ENCODE results near the gene SHE.
"Not testable (repeated sequence)": the region's sequence is repeated elsewhere in the genome, so short reads cannot be mapped to it uniquely, and the experiment has no call there.

Gene SHE

DNA sequence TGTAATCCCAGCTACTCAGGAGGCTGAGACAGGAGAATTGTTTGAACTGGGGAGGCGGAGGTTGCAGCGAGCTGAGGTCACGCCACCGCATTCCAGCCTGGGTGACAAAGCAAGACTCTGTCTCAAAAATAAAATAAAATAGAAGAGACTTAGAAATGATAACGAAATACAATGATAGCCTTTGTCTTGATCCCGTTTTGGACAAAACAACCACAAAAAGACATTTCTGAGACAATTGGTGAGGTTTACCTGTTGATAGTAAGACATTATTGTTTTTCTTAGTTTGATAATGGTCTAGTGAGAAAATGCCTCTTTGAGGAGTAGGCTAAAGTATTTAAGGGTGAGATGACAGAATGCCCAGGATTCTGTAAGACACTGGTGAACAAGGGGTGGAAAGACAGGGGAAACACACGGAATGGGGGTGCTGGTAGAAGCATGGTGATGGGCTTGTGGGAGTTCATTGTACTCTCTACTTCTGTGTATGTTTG, 11.9 kb upstream of the SHE start:
- no peak for DNase-seq (ENCODE audit: low read depth, low spot score)

DNA sequence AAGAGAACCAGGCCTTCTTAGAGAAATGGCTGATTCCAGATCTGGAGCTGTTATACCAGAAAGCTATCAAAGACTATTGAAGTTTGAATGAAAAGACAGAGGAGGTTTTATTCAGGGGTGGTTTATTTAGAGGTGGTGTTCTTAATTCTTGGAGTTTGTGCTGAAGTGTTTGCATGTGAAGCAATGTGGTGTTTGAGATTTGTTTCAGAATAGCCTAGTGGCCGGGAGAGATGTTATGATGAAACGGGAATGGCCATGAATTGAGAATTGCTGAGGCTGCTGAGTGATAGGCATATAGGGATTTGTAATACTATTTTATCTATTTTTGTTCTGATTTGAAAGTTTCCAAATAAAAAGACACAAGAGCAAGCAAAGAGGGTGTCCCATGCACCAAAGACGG, 10.5 kb upstream of the SHE start:
- no peak for DNase-seq (ENCODE audit: low read depth, low spot score)

DNA sequence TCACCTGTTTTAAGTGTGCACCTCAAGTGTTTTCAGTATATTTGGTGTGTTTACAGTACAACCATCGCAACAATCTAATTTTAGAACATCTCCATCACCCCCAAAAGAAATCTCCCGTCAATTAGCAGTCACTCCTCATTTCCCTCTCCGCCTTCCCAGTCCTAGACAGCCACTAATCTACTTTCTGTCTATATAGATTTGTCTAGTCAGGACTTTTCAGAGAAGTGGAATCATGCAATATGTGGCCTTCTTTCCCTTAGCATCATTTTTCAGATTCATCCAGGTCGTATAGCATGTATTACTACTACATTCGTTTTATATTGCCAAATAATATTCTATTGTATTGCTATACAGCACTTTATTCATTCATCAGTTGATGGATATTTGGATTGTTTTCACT, 1.7 kb upstream of the SHE start:
- DNase-seq (ENCODE audit: low read depth, low spot score), result no peak

DNA sequence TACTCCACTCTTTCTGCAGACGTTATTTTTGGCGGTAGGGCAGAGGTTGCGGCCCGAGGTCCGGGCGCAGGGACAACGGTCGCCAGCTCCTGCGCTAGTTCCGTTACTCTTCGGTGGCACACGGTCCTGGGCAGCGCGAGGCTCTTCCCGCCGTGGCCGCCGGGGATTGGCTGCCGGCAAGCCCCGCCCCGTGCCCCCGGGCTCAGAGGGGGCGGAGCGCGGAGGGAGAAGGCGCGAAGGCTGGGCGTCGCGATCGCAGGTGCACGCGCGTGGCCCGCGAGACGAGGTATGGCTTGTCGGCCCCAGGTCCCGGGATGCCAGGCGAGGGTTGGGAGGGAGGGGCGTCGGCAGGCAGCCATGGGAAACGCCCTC, 518 bp upstream of the SHE start:
- DNase-seq (ENCODE audit: low read depth, low spot score), result no peak

DNA sequence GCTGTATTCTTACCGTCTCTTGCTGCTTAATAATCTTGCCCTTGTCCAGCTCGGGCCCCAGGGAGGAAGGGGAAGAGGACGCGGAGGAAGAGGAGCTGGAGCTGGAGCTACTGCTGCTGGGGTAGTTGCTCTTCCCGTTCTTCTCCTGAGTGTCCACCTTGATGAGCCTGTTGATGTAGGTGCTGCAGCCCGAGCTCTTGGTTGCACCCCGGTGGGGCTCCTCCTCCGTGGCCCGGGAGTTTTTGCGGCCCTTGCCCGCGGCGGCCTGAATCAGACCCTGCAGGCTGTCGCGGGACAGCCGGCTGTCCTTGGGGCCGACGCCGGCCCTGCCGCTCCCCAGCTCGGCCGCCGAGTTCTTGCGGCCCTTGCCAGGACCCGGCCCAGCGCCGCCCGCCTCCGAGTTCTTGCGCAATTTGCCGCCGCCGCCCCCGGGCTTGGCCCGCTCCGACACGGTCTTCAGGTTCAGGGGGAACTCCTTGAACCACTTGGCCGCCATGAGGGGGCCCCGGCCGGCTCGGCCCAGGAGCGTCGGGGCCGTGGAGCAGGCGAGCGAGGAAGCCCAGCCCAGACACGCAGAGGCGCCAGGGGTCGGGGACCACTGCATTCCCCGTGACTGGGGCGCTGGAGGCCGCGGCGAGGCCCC, 668 bp downstream of the SHE start:
- no peak for DNase-seq (ENCODE audit: low read depth, low spot score)

DNA sequence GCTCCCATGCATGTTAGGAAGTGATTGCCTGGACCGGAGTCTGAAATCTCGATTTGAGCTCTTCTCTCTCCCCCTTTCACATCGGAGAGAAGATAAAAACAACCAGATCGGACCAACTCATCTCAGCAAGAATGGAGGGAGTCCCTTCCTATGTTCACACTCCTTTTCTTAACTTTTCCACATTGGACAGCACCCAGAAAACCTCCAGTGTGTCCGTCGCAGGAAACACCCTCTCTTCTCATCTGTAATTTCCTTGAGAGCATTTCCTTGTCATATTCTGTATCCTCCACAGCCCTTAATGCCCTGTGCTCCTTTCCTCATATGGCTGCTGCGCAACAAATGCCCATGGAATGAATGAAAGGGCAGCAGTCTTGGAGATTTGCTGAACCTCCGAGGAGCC, 1.7 kb downstream of the SHE start:
- no peak for DNase-seq (ENCODE audit: low read depth, low spot score)

DNA sequence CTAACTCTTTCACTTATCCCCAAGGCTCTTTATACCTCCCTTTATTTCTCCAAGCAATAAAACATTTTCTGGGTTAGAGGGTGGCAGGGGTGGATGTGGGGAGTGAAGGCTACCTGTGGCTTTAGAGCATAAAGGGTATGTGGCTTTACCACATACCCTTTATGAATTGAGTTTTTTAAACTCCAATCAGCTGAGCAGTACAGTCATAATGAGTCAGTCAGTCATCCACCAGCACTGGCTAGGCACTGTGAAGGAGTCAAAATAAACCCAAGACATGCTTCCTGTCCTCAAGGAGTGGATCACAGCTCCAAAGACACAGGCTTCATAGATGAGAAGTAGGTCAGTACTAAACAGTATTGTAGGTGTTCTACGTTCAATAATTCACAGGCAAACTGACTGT, 2.8 kb downstream of the SHE start:
- DNase-seq (ENCODE audit: low read depth, low spot score), result no peak

DNA sequence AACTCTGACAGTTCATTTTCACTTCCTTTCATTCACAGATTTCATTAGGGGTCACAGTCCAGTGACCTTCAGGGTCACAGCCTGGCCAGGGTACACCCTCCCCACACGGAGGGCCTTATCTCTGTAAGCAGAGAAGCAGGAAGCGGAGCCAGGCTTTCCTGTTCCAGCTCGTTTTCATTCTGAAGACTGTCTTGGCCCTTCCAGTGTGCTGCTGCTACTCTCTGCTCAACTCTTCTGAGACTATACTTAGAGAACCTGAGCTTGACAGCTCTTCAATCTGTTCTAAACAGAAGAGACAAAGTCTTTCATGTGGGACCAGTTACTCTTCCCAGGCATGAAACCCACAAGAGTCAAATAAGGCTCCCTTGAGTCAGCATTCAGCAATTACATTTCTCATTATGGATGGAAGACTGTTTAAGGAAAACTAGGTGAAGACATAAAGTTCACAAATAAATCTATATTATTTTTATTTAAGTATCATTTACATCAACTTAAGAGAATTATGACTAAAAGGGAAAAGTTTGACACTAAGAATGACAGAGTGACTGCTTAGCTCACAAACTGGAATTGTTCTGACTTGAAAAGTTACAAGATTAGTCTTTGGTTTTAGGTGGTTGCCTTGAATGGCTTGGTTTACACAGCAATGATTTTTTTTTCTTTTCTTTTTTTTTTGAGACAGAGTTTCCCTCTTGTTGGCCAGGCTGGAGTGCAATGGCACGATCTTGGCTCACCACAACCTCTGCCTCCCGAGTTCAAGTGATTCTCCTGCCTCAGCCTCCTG, 5.0 kb downstream of the SHE start:
- DNase-seq (ENCODE audit: low read depth, low spot score), result no peak

DNA sequence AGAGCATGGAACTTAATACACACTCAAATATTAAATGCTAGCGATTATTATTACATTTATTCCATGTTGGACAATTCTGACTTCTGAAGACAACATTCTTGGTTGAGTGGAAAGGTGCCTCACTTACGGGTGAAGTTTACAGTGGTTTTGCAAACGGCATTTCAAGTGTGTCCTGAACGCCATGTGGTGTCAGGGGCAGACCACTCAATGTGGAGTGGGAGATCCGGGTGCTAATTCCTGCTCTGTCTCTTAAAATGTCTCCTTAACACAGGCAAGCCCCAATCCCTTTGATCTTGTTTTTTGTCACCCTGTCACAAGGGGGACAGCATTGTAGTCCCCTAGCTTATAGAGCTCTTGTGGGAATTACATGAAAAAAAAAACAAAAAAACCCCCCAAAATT, 5.8 kb downstream of the SHE start:
- no peak for DNase-seq (ENCODE audit: low read depth, low spot score)

DNA sequence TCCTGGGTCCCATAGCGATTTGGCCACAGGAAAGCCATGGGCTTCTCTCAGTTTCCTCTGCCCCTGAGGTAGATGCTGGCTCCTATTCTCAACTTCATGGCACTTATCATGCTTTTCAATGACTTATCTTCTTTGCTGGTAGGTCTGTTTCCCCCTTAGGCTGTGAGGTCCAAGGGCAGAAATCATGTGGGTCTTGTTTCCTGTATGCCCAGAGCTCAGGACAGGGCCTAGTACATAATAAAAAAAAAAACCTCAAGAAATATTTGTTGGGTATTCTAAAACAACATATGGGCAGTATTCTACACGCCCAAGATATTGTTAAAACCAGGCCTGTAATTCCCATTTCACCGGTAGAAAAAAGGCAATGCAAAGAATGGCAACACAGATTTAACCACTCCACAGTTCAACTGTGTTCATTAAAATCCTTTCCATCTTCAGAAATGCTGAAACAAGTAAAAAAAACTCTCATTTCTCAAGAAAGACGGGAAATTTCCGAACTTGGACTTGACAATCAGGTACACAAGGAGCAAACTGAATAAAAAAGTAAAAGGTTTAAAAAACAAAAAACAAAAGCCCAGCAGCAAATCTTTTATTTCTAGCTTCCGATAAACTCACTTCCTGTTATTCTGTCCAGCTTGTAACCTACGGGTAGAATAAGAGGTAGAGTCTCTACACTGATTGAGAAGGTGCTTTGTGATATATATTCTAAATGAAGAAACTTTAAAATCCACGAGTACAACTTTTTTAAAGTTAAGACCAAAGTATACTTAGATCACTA, 6.5 kb downstream of the SHE start:
- no peak for DNase-seq (ENCODE audit: low read depth, low spot score)

DNA sequence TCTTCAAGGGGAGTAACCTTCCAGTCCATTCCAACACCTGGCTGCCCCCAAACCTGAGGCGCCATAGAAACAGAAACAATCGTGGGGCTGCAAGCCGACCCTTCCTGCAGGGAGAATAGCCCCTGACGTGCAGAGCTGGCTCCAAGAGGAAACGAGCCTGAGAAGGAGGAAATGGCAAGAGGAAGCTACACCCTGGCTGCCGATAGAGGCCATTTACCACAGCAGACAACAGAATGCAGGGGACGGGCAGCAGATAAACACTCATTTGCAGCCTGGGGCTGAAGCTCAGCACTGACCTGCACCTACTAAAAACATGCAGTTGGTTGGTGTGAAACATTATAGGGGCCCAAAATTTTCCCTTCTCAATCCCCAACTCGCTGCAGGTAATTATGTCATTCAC, 8.9 kb downstream of the SHE start:
- DNase-seq (ENCODE audit: low read depth, low spot score), result no peak

DNA sequence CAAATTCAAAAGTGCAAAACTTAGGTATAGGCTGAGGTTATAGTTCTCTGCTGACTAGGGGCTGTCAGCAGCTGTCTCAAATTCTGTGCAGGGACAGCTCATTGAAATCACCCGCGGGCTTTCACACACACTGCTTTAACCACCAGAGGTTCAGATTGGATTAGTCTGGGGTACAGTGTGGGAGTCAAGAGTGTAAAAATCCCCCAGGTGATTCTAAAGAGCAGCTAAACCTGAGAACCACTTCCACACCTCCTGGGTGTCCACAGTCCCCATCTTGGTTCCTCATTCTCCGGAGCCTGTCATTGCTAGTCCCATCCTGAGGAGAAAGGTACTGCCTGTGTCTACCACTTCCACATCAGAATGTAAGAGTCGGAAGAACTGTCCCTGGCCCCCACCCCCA, 10.1 kb downstream of the SHE start:
- DNase-seq (ENCODE audit: low read depth, low spot score), result no peak

DNA sequence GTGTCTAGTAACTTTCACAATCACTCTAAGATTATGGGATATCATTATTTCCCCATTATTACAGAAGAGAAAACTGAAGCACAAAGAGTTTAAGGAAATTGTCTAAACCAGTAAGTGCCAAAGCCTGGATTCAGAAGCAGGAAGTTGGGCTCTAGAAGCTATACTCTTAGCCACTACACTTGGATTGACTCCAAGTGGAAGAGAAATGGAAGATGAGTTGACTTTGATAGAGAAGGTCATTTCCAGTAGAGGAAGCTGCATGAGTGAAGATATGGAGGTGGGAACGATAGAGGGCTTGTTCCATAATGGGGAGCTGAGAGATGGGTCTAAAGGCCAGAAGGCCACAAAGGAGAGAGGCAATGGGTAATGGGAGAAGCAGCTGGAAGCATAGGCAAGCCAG, 11.9 kb downstream of the SHE start:
- DNase-seq (ENCODE audit: low read depth, low spot score), result no peak

DNA sequence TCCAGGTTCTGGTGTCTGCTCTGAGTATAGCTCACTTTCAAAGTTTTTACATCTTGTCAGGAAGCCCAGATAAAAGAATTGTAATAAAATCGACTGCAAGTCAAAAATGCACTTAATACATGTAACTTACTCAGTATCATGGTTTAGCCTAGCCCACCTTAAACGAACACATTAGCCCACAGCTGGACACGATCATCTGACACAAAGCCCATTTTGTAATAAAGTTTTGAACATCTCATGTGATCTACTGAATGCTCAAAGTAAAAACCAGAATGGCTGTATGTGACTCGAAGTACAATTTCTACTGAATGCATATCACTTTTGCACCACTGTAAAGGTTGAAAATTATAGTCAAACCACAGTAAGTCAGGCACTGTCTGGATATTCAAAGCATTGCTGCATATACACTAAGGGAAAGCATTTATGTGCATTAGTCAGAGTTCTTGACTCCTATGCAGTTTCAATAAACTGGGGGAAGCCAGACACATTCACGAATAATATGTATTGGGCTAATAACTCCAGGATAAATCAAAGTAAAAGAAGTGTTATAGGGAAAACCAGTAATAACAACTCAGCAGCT, 12.4 kb downstream of the SHE start:
- DNase-seq (ENCODE audit: low read depth, low spot score), result no peak

DNA sequence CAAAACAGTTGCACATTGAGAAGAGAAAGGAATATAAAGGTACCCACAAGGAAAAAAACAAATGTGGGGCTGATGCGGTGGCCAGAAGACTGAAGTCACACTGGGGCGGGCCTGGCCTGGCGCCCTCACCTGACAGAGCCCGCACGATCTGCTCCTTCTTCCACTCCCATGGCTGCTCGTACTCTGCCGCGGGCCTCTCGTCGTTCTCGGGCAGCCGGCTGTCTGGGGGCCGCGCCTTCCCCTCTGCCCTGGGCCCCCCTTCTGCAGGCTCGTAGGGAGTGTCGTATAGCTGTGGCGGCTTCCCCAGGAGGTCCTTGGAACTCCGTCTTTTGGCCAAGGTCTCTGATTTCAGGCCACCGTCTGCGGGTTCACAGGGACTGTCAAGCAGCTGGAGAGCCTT, 13.3 kb downstream of the SHE start:
- DNase-seq (ENCODE audit: low read depth, low spot score), result no peak

DNA sequence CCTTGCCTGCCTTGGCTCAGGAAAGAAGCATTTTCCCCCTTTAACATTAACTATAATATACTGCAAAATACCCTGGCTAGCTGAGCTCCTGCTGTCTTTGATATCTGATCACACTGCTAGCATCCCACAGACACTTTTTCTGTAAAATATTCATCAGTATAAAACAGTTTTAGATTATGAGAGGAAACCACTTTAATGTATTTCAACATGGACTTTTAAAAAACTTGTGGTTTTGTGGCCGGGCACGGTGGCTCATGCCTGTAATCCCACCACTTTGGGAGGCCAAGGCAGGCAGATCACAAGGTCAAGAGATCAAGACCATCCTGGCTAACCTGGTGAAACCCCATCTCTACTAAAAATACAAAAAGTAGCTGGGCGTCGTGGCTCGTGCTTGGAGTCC, 15.5 kb downstream of the SHE start:
- DNase-seq (ENCODE audit: low read depth, low spot score), result not testable (repeated sequence)

DNA sequence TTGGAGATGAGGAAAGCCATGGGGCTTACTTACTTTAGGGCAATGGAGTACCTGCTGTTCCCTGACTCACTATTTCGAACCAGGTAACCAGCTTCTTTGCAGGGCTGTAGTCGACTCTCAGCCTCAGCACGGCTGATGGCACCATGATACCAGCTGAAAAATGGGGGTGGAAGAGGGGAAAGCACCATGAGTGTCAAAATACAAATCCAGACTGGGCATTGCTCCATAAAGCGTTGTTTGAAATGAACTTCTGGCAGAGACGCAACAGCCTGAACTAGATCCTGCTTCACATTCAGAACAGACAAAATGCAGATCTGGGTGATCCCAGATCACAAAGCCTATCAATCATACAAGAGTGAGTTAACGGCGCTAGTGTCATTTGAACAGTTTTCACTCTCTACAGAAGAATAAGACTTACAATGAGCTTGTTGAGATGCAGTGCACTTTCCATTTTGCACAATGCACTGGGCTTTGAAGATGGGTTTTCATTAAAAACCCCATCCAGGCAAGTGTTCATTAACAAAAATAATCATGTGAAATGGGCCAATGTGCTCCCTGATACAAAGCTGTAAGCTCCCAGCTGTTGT, 16.2 kb downstream of the SHE start:
- DNase-seq (ENCODE audit: low read depth, low spot score), result no peak

DNA sequence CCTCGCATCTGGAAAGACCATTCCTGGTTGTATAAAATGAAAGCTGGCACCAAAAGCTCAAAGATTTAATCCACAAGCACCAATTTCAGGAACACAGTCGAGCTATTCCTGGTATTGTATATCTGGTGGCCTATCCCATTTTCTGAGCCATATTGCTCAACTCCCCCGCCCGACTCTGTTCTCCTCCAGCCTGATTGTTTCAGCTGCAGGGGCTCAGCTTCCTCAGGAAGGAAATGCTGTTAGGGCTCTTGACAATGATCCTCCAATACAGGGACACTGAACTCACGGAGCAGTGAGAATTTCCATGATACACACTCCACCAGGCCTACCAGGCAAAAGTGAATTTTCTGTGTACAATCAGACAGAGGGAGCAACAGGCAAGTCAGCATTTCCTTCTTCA, 17.1 kb downstream of the SHE start:
- no peak for DNase-seq (ENCODE audit: low read depth, low spot score)

DNA sequence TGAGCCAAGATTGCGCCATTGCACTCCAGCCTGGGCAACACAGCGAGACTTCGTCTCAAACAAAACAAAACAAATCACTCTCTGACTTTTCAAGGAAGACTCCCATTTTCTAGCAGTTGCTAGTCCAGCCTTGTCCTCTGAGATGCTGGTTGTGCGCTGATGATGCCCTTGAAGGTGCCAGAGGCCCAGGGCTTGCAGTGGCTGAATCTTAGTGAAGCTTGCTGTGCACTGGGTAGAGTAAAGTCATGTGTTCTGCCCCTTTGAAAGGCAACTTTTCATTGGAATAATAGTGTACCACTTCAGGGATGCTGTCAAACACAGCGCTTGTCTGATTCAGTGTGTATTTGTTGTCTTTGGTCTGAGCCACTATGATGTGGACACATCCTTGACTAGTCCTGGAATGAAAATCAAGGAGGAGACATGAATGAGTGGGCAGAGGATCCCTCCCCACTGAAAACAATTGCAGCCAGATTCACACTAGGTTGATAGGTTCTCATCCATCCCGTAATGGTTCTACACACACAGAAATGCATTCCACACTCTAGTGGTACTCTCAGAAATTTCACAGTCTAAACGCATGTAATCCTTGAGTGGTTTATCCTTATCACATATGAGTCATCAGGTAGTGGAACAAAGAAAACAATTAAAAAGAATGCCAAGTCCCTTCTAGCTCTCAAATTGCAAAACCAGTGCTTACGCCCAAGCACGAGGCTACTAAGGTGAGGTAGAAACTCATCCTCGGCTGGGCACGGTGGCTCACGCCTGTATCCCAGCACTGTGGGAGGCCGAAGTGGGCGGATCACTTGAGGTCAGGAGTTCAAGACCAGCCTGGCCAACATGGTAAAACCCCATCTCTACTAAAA, 18.0 kb downstream of the SHE start:
- DNase-seq (ENCODE audit: low read depth, low spot score), result no peak

DNA sequence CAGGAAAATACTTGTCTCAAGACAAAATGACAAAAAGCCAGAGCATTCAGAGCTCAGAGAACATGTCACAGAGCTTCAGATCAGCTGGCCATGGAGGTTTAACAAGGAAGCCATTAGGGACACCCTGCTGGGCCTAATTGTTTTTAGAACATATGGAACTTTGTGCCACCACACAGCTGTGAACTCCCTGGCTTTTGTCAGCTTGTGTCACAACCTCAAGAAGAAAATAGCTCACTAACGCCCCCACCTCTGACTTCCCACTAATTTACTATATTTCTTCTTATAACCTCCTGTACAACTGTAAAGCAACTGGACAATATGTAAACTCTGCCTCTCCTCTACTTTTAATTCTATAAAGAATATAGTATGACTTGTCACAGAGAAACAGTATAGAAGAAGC, 21.2 kb downstream of the SHE start:
- DNase-seq (ENCODE audit: low read depth, low spot score), result no peak
